Measurements from ENCODE around the gene PSMD13. TPM values are rescaled to one million over a fixed set of nuclear protein-coding genes. Genes with fewer than 3 reads are reported as not detected.
A peak's percentile ranks its signal among the peaks of the same experiment; 100 is the strongest.
"Not testable (repeated sequence)": the region's sequence is repeated elsewhere in the genome, so short reads cannot be mapped to it uniquely, and the experiment has no call there.

Gene PSMD13
- polyA plus RNA-seq, 1 donor, result 90.1 TPM

DNA sequence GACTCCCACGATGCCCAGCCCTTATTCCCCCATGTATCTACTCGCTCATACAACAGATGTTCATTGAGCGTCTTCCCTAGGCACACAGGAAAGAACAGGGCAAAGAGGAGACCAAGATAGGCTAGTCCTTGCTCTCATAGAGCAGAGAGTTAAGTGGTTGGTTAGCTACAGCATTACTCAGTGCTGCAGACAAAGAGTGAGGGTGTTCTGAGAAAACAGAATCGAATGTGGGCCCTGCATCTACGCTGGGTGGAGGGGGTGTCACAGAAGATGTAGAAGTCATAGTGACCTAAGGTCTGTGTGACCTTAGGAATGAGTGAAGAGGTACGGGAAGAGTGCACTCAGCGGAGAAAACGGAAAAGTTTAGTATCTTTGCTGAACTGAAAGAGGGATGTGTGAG, 12.3 kb downstream of the PSMD13 start:
- DNase-seq (ENCODE audit: low read depth), result no peak

DNA sequence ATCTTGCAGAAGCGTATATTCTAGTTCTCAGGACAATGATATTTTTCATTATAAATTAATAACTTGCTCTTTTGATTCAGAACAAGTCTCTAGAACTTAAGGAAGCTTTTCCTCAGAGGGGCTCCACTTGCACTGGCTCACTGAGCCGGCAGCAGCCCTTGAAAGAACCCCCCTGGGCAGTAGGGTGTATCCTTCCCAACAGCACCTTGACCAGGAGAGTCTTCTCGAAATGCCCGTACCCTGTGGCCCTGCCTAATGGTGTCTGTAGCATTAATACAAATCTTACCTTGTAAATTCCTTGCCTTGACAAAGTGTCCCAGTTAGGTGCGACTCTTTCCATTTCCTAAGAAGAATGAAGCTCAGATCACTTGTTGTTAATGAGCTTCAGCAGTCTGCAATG, 13.5 kb downstream of the PSMD13 start:
- no peak for DNase-seq (ENCODE audit: low read depth)

- DNase-seq (ENCODE audit: low read depth), result no peak
These were observed 14.0 kb downstream of the PSMD13 start for GRCh38 chr11:250740-251299.

DNA sequence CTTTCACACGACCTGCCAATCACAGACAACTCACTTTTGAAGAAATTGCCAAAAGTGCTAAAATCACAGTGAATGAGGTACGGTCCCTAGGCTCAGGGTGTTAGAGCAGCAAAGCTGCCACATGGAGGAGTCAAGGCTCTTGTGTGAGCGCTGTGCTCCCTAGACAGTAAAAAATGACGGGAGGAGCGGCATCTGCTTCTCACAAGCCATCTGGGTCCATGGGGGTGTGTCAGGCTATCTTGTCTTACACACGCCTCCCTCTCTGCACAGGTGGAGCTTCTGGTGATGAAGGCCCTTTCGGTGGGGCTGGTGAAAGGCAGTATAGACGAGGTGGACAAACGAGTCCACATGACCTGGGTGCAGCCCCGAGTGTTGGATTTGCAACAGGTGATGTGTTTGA, 14.8 kb downstream of the PSMD13 start:
- DNase-seq (ENCODE audit: low read depth), result no peak

DNA sequence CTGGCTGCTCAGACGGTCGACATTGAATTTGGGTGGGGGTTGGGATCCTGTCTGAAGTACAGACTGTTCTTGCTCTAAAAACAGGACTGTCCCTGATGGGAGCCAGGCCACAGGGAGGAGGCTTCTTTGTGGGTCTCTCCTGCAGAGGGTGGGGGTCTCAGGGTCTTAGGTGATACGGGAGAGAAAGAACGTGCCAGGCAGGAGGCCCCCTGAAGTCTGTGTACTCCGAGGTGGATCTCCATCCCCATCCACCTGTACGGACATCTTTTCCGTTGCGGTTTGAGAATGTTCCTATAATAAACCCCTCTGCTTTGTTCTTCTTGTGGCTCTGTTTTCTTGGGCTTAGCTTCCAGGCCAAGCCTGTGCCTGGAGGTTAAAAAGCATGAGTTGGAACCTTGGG, 15.9 kb downstream of the PSMD13 start:
- DNase-seq (ENCODE audit: low read depth), result no peak

DNA sequence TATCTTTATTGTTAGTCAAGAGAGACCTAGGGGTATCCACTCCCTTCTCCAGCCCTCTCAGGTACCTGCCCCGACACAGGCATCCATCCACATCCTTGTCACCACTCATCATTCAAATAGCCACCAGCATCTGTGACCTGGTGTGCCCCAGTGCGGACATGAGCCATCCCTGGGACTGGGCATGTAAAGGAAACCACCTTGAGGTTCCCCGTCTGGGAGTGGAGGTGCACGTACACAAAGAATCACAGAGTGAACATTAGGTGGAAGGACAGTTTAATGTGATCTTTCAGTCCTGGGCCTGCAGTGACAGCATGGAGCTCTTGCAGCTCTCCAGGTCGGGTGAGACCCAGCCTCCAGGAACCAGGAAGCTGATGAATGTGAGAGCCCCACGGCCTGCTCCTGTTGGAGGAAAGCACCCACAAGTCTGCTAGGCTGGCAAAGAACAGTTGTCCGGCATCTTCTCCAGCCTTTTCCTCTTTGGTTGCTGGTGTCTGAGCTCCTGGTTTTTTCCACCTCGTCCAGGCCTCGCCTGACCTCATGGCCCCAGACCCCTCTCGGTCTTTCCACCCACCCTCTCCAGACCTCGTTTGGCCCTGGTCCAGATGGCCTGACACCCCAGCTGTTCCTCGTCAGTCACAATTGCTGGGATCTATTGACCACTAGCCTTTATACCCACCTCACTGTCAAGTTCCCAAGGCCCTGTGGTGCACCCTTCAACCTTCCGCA, 16.5 kb downstream of the PSMD13 start:
- DNase-seq (ENCODE audit: low read depth), result no peak

DNA sequence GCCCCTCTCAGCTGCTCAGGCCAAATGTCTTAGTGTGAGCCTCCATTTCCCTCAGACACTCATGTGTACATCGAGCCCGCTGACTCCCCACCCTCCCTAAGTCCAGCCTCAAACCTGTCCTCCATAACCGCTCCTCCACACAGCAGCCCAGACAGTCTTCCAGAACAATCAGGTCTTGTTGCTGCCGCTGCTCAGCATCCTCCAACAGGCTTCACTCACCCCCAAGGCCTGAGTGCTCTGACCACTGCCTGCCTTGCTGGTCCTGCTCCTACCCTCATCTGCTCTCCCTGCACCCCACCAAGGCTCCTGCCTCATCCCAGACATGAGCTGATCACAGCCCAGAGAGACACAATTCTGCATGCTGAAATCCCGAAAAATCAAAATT, 17.1 kb downstream of the PSMD13 start:
- no peak for DNase-seq (ENCODE audit: low read depth)

- DNase-seq (ENCODE audit: low read depth), result no peak
These were observed 18.4 kb downstream of the PSMD13 start for GRCh38 chr11:255176-255575.

GRCh38 chr11:255816-256215, 19.0 kb downstream of the PSMD13 start:
- DNase-seq (ENCODE audit: low read depth), result no peak

GRCh38 chr11:256952-257737, 20.4 kb downstream of the PSMD13 start:
- DNase-seq (ENCODE audit: low read depth), result no peak

- no peak for DNase-seq (ENCODE audit: low read depth)
These were observed 21.2 kb downstream of the PSMD13 start for GRCh38 chr11:257766-258493.

GRCh38 chr11:259413-259812, 22.6 kb downstream of the PSMD13 start:
- DNase-seq (ENCODE audit: low read depth), result no peak

DNA sequence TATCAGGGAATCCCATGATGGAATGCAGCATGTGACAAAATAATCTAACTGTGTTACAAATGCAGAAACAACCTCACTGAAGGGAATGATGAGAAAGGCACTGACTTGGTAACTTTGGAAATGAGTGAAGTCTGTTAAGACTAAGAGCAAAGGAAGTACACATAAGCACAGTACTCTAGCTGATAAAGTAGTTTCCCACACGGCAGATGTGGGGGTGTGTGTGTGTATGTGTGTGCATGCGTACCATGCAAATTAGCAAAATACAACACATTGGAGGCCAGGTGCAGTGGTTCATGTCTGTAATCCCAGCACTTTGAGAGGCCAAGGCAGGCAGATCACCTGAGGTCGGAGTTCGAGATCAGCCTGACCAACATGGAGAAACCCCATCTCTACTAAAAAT, 24.8 kb downstream of the PSMD13 start:
- no peak for DNase-seq (ENCODE audit: low read depth)

- DNase-seq (ENCODE audit: low read depth), result no peak
These were observed 30.1 kb downstream of the PSMD13 start for GRCh38 chr11:266676-267439.

GRCh38 chr11:267491-267994, 30.8 kb downstream of the PSMD13 start:
- no peak for DNase-seq (ENCODE audit: low read depth)

DNA sequence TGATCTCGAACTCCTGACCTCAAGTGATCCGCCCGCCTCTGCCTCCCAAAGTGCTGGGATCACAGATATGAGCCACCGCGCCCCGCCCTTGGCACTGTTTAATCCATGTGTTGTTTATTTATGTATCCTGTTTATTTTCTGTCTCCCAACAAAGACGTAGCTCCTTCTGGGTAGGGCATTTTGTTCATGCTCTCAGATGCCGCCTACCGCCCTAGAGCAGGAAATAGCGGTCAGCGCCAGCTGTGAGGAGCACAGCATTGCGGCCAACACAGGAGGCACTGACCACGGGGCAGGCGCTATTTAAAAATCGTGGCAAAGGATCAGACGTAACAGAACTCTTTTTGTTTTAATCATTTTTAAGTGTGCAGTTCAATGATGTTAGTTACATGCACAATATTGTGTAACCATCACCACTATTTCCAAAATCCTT, 32.0 kb downstream of the PSMD13 start:
- DNase-seq (ENCODE audit: low read depth), result not testable (repeated sequence)

GRCh38 chr11:269146-269890, 32.5 kb downstream of the PSMD13 start:
- peak; percentile 38 for DNase-seq (ENCODE audit: low read depth)

GRCh38 chr11:270451-271318, 33.9 kb downstream of the PSMD13 start:
- DNase-seq (ENCODE audit: low read depth), result no peak

GRCh38 chr11:271319-271715, 34.5 kb downstream of the PSMD13 start:
- DNase-seq (ENCODE audit: low read depth), result no peak

Data from forelimb muscle (tissue), 1 donor.